NCI-H2171 (cell line): ENCODE results near the gene SENP6.

Source experiments
- DNase-seq: peaks from one replicate; lab custom pipeline; 2025; lab: John Stamatoyannopoulos, UW

SENP6 gene

DNA sequence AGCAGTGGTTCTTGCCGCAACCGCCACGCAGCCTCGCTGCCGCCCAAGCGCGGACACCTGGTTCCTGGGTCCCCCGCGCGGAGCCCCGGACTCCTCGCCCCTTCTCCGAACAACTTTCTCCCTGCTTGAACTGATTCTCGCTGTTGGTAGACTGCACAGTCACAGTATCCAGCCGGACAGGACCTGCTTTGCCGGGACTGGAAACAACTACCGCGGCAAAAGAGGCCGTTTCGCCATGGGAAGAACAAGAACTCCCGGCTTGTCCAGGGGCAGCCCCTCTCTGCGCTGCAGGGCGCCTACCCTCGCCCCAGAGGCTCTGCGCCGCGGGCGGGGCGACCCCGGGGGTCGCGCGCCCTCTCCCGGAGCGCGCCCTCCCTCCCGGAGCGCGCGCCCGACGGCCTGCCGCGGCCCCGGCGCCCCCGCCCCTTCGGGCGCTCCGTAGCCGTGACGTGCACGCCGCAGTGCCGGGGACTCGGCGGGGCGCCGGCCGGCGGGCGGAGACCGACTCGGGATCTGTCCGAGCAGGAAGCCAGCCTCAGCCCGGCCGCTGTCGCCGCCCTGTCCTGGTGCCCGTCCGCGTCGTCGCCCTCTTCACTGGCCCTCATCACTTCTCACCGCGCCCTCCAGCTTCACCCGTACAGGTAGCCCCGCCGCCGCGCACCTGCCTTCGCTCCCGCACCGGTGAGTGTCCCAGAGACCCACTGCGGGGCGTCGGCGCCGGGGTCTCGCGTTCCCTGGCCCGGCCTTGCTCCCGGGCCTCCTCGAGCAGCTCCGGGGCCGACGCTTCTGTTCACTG lies 147.3 kb downstream of the SENP6 start, which contains the start of gene MYO6:
TSS of gene MYO6 (plus strand) at position 497 of the 796 bp plus-strand sequence. CDS start 68,309 bp downstream, outside the sequence.
- DNase-seq: peak; percentile 62

DNA sequence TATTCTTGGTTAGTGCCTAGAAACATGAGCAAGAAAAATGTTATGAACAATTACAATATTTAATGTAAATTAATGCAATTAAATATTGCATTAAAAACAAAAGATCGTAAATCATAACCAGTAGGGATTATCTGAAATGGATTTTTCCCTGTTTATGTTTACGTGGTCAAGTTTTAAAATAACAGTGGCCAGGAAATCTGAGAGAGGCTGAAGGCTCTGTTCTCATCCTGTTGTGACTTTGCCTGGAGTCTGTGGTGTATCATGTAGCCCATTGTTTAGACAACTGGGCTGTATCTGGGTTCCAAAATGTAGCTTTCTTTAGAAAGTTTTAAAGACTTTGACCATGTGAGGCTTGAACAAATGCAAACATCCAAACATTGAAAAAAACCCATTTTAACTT lies 149.8 kb downstream of the SENP6 start:
- DNase-seq: no peak

DNA sequence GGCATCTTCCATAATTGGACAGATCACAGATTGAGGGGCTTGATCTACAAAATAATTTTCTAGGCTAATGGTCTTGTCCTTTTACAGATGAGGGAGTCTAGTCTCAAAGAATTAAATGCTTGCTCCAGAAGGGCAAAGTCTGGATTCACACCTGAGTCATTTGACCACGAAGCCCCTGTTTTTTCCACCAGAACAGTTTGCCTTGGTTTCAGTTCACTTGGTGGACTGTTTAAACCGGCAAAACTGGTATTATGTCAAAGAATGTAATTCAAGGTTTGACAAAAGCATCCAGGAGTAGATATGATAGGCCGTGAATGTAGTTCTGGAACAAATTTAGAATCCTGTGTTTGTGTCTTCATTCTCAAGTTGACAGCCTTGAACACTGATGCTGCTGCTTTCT lies 150.7 kb downstream of the SENP6 start:
- no peak for DNase-seq

DNA sequence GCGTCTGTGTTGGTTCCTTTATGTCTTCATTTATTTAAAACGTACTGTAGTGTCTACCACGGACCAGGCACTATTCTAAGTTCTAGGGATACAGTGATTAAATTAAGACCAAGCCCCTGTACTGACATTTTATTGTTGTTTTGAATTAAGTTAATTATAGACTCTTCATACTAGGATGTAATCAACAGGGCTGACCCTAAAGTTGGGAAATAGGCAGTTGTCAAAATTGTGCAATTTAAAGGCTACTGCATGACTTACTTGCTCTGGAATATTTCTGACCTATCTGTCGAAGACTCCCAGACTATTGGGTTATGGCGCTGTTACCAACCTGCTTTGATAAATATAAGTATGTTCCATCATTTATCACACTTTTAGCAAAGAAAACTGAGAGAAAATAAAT lies 154.0 kb downstream of the SENP6 start:
- no peak for DNase-seq

DNA sequence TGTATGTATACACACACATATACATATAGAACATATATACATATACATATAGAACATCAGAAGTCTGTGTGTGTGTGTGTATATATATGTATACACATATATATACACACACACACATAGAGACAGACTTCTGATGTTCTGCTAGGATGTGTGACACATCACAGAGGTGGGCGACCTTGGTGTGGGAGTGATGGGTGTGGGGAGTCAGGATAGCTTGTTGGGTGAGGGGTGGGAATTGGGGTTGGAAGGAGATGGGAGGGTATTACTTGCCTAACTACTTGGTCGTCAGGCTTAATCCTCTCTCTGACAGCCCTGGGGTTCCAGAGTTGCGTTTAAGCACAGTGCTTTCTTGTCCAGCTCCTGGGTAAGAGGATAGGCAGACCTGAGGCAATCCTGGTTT lies 155.6 kb downstream of the SENP6 start:
- DNase-seq: no peak

DNA sequence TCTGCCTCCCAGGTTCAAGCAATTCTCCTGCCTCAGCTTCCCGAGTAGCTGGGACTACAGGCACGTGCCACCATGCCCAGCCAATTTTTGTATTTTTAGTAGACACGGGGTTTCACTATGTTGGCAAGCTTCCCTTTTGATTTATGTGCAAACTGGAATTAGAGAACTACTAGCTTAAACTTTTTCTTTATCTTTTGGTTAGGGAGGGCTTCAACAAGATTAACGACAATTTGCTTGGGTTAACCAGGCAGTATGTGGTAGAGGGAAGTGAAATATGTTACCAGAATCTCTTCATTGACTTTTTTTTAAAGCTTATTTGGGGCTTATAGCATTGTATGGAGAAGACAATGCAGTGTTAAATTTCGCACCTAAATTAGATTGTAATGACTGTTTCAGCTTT lies 156.4 kb downstream of the SENP6 start:
- no peak for DNase-seq

DNA sequence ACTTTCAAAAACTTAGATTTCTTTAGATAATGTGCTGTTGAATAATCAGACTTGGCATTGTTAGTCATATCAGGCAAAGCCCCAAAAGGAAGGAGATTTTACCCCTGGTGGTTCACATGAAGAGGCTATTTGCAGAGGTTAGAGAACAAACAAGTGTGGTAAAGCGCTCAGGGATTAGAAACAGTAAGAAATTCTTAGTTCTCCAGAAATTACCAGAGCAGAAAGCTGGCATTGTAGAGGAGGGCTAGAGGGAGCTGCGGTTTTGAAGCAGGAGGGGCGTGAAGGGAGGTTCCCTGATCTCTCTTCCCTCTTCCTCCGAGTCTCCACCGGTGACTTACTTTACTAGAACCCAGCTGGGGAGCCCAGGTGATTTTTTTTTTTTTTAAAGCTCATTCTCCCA lies 157.5 kb downstream of the SENP6 start:
- DNase-seq: no peak

DNA sequence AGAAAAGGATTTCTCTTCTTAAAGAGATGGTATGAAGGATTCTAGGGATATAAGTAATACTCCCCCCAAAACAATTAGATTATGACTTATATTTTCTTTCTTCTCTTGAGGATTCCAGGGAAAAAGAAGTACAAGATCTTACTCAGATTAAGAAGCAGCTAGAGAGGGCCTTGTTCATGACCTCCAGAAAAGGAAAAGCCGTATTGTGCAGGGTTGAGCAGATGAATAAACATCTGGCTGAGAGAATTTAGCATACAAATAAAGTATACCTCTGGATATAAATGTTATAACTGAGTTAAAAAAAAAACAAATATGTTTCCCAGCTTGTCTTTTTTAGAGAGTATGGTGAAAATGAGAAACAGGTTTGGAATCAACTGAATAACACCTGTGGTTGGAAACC lies 158.6 kb downstream of the SENP6 start:
- no peak for DNase-seq

DNA sequence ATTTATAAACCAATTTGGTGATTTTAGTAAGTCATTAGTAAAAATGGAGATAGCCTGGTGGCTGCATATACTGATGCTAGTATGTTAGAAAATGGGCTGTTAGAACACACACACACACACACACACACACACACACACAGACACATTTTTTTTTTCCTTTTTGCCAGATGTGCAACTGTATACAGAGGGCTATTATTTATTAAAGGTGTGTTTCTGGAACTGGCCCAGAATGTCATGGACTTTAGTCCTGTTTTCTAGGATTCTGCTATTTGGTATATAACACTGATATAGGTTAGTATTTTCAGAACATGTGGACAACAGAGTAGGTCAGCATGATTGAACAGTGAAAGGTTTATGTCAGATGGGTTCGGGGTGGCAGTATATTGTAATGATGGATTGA lies 159.8 kb downstream of the SENP6 start:
- DNase-seq: no peak

DNA sequence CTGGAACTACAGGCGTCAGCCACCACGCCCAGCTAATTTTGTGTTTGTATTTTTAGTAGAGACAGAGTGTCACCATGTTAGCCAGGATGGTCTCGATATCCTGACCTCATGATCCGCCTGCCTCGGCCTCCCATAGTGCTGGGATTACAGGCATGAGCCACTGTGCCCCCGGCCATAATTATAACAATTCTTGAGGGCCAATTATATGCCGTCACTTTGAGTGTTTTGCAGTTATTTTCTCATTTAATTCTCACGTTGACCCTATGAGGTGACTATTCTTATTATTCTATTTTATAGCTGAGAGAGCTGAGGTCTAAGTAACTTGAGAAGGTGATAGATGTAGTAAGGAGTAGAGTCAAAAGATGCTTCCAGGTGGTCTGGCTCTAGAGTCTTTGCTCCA lies 160.4 kb downstream of the SENP6 start:
- DNase-seq: no peak

DNA sequence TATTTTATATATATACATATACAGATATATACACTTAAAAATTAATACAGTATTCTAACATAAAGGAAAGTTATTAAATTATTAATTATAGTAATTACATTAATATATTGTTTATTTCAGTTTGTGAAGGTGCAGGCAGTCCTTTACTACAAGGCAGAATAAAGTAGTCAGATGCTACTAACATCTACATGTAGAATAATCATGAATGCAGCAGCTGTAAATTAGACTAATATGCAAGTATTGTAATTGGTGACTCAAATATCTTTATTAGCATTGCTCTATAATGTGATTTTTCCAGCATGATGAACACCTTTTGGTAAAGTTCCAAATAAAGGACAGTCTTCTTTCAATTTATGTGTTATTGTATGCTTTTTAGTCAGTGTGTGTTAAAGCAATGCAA lies 164.7 kb downstream of the SENP6 start:
- no peak for DNase-seq
